Measurements from ENCODE around the gene FARSA.
A peak's percentile ranks its signal among the peaks of the same experiment; 100 is the strongest.
"Not testable (repeated sequence)": the region's sequence is repeated elsewhere in the genome, so short reads cannot be mapped to it uniquely, and the experiment has no call there.

The FARSA gene

GRCh38 chr19:12953799-12954611, 20.5 kb upstream of the FARSA start:
- no peak for DNase-seq

- no peak for DNase-seq
These were observed 19.8 kb upstream of the FARSA start for GRCh38 chr19:12953138-12953798.

GRCh38 chr19:12952488-12953137, 19.1 kb upstream of the FARSA start:
- no peak for DNase-seq

- not testable (repeated sequence) for DNase-seq
These were observed 18.5 kb upstream of the FARSA start for GRCh38 chr19:12952050-12952449.

- no peak for DNase-seq
These were observed 16.1 kb upstream of the FARSA start for GRCh38 chr19:12949363-12950283.

- DNase-seq: no peak
These were observed 15.3 kb upstream of the FARSA start for GRCh38 chr19:12948612-12949362.

GRCh38 chr19:12947702-12948611, 14.4 kb upstream of the FARSA start:
- no peak for DNase-seq

GRCh38 chr19:12946731-12947496, 13.4 kb upstream of the FARSA start:
- no peak for DNase-seq

GRCh38 chr19:12946092-12946721, 12.7 kb upstream of the FARSA start:
- DNase-seq: no peak

GRCh38 chr19:12945479-12946091, 12.1 kb upstream of the FARSA start, which contains the start of gene RAD23A:
Gene RAD23A, plus strand, starts transcription at chr19:12945862. Its CDS starts 87 bp downstream, at chr19:12945949.
- peak; percentile 70 for DNase-seq

GRCh38 chr19:12944104-12944674, 10.7 kb upstream of the FARSA start:
- DNase-seq: no peak

GRCh38 chr19:12943437-12944044, 10.0 kb upstream of the FARSA start:
- no peak for DNase-seq

- DNase-seq: no peak
These were observed 7.4 kb upstream of the FARSA start for GRCh38 chr19:12940897-12941296.

GRCh38 chr19:12939975-12940423, 6.5 kb upstream of the FARSA start:
- no peak for DNase-seq

- DNase-seq: no peak
These were observed 5.5 kb upstream of the FARSA start for GRCh38 chr19:12938779-12939601.

GRCh38 chr19:12937927-12938778, 4.6 kb upstream of the FARSA start, which contains the start of gene CALR:
Gene CALR, plus strand, starts transcription at chr19:12938609. Its CDS starts 71 bp downstream, at chr19:12938680.
- peak; percentile 84 for DNase-seq

Data from 8988T (cell line).